HCT116 (cell line): ENCODE measurements around the gene FAM151A. TPM values are rescaled to one million over a fixed set of nuclear protein-coding genes. Genes with fewer than 3 reads are reported as not detected.

ENCODE experiments used
- ATAC-seq: fragments of 200-7000 bp; cut with Tn5 transposase; 2 replicates; pipeline ENCODE4 v1.9.1; 2020; ENCODE audit warnings: mild to moderate bottlenecking, moderate library complexity
- BruUV-seq: library from RNA; stranded (reverse); fragments of 400-500 nt; replicated peaks from 2 replicates; lab custom pipeline; 2021; lab: Mats Ljungman, UMichigan
- CTCF ChIA-PET: fragments of 300-600 bp; sonication (Branson Sonifier 250); formaldehyde crosslinking; loops from one replicate; lab custom pipeline; 2021; ENCODE audit warnings: antibody characterized with exemption; lab: Charles Lee
- POLR2A ChIA-PET: fragments of 300-600, 350-600 bp; sonication (Branson Sonifier 250); formaldehyde crosslinking; loops from one replicate; lab custom pipeline; 2021; ENCODE audit warnings: antibody characterized with exemption; lab: Charles Lee
- RAD21 ChIA-PET, 2 experiments: fragments of 300-600 bp; sonication (Branson Sonifier 250); formaldehyde crosslinking; loops; one replicate each; lab custom pipeline; 2023; ENCODE audit warnings: low total read pairs in 2 of 2; ENCODE audit not compliant: uncharacterized antibody in 2 of 2, unreplicated experiment in 2 of 2, low non-redundant PET in 1 of 2; lab: Charles Lee
- DNase-seq: peaks from one replicate; pipeline ENCODE4 v3.0.0-alpha.2; 2010; ENCODE audit warnings: low read depth, low spot score
- H2AFZ ChIP-seq: fragments of 200-600 bp; shearing (Covaris generic), sonication (generic); 2 replicates; pipeline ENCODE4 v1.6.1; 2017; ENCODE audit warnings: low read depth, mixed run types, mixed read lengths, antibody characterized with exemption, low read length; ENCODE audit not compliant: poor library complexity, severe bottlenecking
- H3K27ac ChIP-seq: 2 replicates; pipeline ENCODE4 v1.5.1; 2012; ENCODE audit warnings: low read depth, low read length
- H3K27me3 ChIP-seq: fragments of 200-600 bp; sonication (generic); 2 replicates; pipeline ENCODE4 v1.6.1; 2016; ENCODE audit warnings: mixed run types, low read length, mixed read lengths; ENCODE audit not compliant: insufficient read depth
- H3K36me3 ChIP-seq, 2 experiments: fragments of 200-500 bp in 1 of 2; fragments of 200-600 bp in 1 of 2; sonication (Bioruptor generic) in 1 of 2; sonication (generic) in 1 of 2; 2 replicates each; pipeline versions ENCODE4 v1.5.1 to v1.6.1; 2014 to 2016; ENCODE audit warnings: low read length in 2 of 2, inconsistent platforms in 1 of 2, mixed read lengths in 1 of 2, mixed run types in 1 of 2; ENCODE audit not compliant: insufficient read depth in 2 of 2, control insufficient read depth in 1 of 2
- H3K4me1 ChIP-seq, 2 experiments: fragments of 200-600 bp in 1 of 2; sonication (generic) in 1 of 2; 2 replicates each; pipeline versions ENCODE4 v1.5.1 to v1.6.1; 2012 to 2017; ENCODE audit warnings: low read length in 2 of 2, inconsistent platforms in 1 of 2, mild to moderate bottlenecking in 1 of 2, mixed read lengths in 1 of 2, mixed run types in 1 of 2, moderate library complexity in 1 of 2; ENCODE audit not compliant: insufficient read depth in 2 of 2, control insufficient read depth in 1 of 2
- H3K4me2 ChIP-seq: fragments of 200-600 bp; sonication (generic); 2 replicates; pipeline ENCODE4 v1.6.1; 2017; ENCODE audit warnings: mixed run types, low read length, mixed read lengths
- H3K4me3 ChIP-seq, 2 experiments: fragments of 200-600 bp in 1 of 2; sonication (generic) in 1 of 2; replicated peaks in 1 of 2; 2 replicates each; pipeline ENCODE4 v1.5.1; 2011 to 2016; ENCODE audit warnings: low read length in 2 of 2, control low read depth in 1 of 2, low read depth in 1 of 2, mild to moderate bottlenecking in 1 of 2, mixed read lengths in 1 of 2, mixed run types in 1 of 2
- H3K79me2 ChIP-seq: fragments of 200-600 bp; sonication (generic); 2 replicates; pipeline ENCODE4 v1.6.1; 2017; ENCODE audit warnings: mild to moderate bottlenecking, mixed run types, low read length, moderate library complexity, mixed read lengths; ENCODE audit not compliant: insufficient read depth
- H3K9ac ChIP-seq: fragments of 200-600 bp; sonication (generic); 2 replicates; pipeline ENCODE4 v1.6.1; 2016; ENCODE audit warnings: low read length, mixed read lengths
- H3K9me2 ChIP-seq: fragments of 200-600 bp; sonication (generic), shearing (Covaris generic); 2 replicates; pipeline ENCODE4 v1.6.1; 2017; ENCODE audit warnings: mixed run types, mild to moderate bottlenecking, moderate library complexity; ENCODE audit not compliant: insufficient read depth
- H3K9me3 ChIP-seq, 2 experiments: fragments of 200-500 bp in 1 of 2; fragments of 200-600 bp in 1 of 2; sonication (Bioruptor generic) in 1 of 2; sonication (generic) in 1 of 2; 2 replicates each; pipeline ENCODE4 v1.6.1; 2014 to 2017; ENCODE audit warnings: low read length in 2 of 2, mixed read lengths in 2 of 2, inconsistent platforms in 1 of 2, low read depth in 1 of 2, mild to moderate bottlenecking in 1 of 2, mixed run types in 1 of 2, moderate library complexity in 1 of 2; ENCODE audit not compliant: control insufficient read depth in 1 of 2, insufficient read depth in 1 of 2
- H4K20me1 ChIP-seq: fragments of 200-600 bp; sonication (generic), shearing (Covaris generic); 2 replicates; pipeline ENCODE4 v1.6.1; 2017; ENCODE audit warnings: mixed run types, mild to moderate bottlenecking, moderate library complexity; ENCODE audit not compliant: insufficient read depth
- CBX3 ChIP-seq: IDR thresholded peaks from 2 replicates; pipeline ENCODE4 v1.6.1; 2012; ENCODE audit warnings: low read depth
- CEBPB ChIP-seq: IDR thresholded peaks from 2 replicates; pipeline ENCODE4 v1.6.1; 2012; ENCODE audit warnings: low read depth
- EGR1 ChIP-seq: IDR thresholded peaks from 2 replicates; pipeline ENCODE4 v1.6.1; 2012; ENCODE audit warnings: low read depth
- ELF1 ChIP-seq: IDR thresholded peaks from 2 replicates; pipeline ENCODE4 v1.6.1; 2012; ENCODE audit warnings: low read depth, borderline replicate concordance
- FOSL1 ChIP-seq: IDR thresholded peaks from 2 replicates; pipeline ENCODE4 v1.6.1; 2012; ENCODE audit warnings: low read depth
- JUND ChIP-seq: IDR thresholded peaks from 2 replicates; pipeline ENCODE4 v1.6.1; 2012
- POLR2A ChIP-seq: IDR thresholded peaks from 2 replicates; pipeline ENCODE4 v1.7.0; 2011; ENCODE audit warnings: borderline replicate concordance; ENCODE audit not compliant: insufficient read depth, insufficient read length; ENCODE audit errors: extremely low read depth
- POLR2AphosphoS5 ChIP-seq: IDR thresholded peaks from 2 replicates; pipeline ENCODE4 v1.6.1; 2011; ENCODE audit warnings: mild to moderate bottlenecking, low read depth, low read length, moderate library complexity
- RAD21 ChIP-seq: IDR thresholded peaks from 2 replicates; pipeline ENCODE4 v1.6.1; 2012; ENCODE audit warnings: low read depth, mild to moderate bottlenecking
- SIN3A ChIP-seq: IDR thresholded peaks from 2 replicates; pipeline ENCODE4 v1.6.1; 2012; ENCODE audit warnings: low read depth
- SP1 ChIP-seq: IDR thresholded peaks from 2 replicates; pipeline ENCODE4 v1.6.1; 2012; ENCODE audit warnings: low read depth
- SRF ChIP-seq: IDR thresholded peaks from 2 replicates; pipeline ENCODE4 v1.6.1; 2012; ENCODE audit warnings: low read depth
- TCF7L2 ChIP-seq: IDR thresholded peaks from 2 replicates; pipeline ENCODE4 v1.7.0; 2011; ENCODE audit warnings: borderline replicate concordance, inconsistent platforms; ENCODE audit not compliant: insufficient read depth, insufficient read length; ENCODE audit errors: extremely low read depth
- ZFX ChIP-seq: fragments of 450-650 bp; IDR thresholded peaks from 2 replicates; pipeline ENCODE4 v1.6.1; 2017
- ZNF274 ChIP-seq: fragments of 200-500 bp; sonication (Bioruptor generic); IDR thresholded peaks from 2 replicates; pipeline ENCODE4 v1.6.1; 2014; ENCODE audit warnings: mild to moderate bottlenecking, low read depth, low read length, inconsistent platforms
- intact Hi-C: fragments of 100-400 bp; cut with micrococcal nuclease; formaldehyde crosslinking; loops from 2 replicates; pipeline ENCODE4 v1.10.0; 2022
- total RNA-seq: library from RNA; stranded (reverse); gene quantifications from one replicate; pipeline ENCODE4 v1.2.1, GENCODE V29; 2021; ENCODE audit not compliant: unreplicated experiment
- TF ChIP-seq, protein P1 (sequence below): IDR thresholded peaks from 2 replicates; pipeline ENCODE4 v1.6.1; 2012; ENCODE audit warnings: low read depth
- TF ChIP-seq, protein P2 (sequence below): IDR thresholded peaks from 2 replicates; pipeline ENCODE4 v1.6.1; 2012
- TF ChIP-seq, protein P3 (sequence below): IDR thresholded peaks from 2 replicates; pipeline ENCODE4 v1.6.1; 2011; ENCODE audit warnings: mild to moderate bottlenecking, low read length, moderate library complexity; ENCODE audit not compliant: insufficient replicate concordance; ENCODE audit errors: extremely low read depth

FAM151A gene
- total RNA-seq, 1 experiment from 2014 or later = not detected

DNA sequence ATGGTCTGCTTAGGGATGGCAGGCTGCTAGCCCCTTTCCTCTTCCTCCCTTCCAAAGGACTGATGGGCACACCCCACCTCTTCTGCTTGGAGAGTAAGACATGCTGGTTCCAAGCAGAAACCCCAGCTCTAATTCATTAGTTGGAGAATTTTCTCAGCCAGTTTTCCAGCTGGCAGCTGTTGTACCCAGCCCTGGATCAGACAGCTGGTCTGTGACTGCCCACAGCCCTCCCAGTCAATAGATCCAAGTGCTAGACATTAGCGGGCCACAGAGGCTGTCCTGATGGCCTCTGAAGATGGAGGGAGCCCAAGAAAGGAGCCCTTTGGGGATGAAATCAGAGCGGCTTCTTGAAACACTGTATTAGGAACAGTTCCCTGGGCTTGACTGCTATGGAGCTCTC lies 39.5 kb downstream of the FAM151A start:
- no peaks in the 10 kb centered on the region; the same call in 1 of the 2 replicates for H3K79me2 ChIP-seq
- no TSS peak for BruUV-seq
- ChIA-PET RAD21 (no interaction called here), CTCF (no interaction called here), POLR2A (no interaction called here)
- H3K4me1 ChIP-seq = peaks cover 13 to 17% of the 10 kb centered on the region in 2 experiments
- H3K4me3 ChIP-seq = no peak overlapping the region
- intact Hi-C loops = no loop called here
- H3K27ac ChIP-seq = no peak overlapping the region
- H3K9me3 ChIP-seq = no peaks in the 10 kb centered on the region
- H2AFZ ChIP-seq = no peak overlapping the region
- no peaks in the 10 kb centered on the region; a peak in 1 of 4 replicates for H3K36me3 ChIP-seq
- H4K20me1 ChIP-seq = no peaks in the 10 kb centered on the region
- DNase-seq (no peak), ATAC-seq (no peak)
- TF ChIP-seq TCF7L2 = no peak
- TF ChIP-seq JUND = no peak
- TF ChIP-seq POLR2AphosphoS5 = no peak
- no peak for TF ChIP-seq ELF1
- TF ChIP-seq ZNF274 = no peak
- TF ChIP-seq SIN3A = no peak
- TF ChIP-seq ZFX = no peak
- TF ChIP-seq, protein P1, sequence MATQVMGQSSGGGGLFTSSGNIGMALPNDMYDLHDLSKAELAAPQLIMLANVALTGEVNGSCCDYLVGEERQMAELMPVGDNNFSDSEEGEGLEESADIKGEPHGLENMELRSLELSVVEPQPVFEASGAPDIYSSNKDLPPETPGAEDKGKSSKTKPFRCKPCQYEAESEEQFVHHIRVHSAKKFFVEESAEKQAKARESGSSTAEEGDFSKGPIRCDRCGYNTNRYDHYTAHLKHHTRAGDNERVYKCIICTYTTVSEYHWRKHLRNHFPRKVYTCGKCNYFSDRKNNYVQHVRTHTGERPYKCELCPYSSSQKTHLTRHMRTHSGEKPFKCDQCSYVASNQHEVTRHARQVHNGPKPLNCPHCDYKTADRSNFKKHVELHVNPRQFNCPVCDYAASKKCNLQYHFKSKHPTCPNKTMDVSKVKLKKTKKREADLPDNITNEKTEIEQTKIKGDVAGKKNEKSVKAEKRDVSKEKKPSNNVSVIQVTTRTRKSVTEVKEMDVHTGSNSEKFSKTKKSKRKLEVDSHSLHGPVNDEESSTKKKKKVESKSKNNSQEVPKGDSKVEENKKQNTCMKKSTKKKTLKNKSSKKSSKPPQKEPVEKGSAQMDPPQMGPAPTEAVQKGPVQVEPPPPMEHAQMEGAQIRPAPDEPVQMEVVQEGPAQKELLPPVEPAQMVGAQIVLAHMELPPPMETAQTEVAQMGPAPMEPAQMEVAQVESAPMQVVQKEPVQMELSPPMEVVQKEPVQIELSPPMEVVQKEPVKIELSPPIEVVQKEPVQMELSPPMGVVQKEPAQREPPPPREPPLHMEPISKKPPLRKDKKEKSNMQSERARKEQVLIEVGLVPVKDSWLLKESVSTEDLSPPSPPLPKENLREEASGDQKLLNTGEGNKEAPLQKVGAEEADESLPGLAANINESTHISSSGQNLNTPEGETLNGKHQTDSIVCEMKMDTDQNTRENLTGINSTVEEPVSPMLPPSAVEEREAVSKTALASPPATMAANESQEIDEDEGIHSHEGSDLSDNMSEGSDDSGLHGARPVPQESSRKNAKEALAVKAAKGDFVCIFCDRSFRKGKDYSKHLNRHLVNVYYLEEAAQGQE = no peak
- TF ChIP-seq, protein P2, sequence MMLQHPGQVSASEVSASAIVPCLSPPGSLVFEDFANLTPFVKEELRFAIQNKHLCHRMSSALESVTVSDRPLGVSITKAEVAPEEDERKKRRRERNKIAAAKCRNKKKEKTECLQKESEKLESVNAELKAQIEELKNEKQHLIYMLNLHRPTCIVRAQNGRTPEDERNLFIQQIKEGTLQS = no peak
- TF ChIP-seq SP1 = no peak
- TF ChIP-seq POLR2A = no peak
- TF ChIP-seq, protein P3, sequence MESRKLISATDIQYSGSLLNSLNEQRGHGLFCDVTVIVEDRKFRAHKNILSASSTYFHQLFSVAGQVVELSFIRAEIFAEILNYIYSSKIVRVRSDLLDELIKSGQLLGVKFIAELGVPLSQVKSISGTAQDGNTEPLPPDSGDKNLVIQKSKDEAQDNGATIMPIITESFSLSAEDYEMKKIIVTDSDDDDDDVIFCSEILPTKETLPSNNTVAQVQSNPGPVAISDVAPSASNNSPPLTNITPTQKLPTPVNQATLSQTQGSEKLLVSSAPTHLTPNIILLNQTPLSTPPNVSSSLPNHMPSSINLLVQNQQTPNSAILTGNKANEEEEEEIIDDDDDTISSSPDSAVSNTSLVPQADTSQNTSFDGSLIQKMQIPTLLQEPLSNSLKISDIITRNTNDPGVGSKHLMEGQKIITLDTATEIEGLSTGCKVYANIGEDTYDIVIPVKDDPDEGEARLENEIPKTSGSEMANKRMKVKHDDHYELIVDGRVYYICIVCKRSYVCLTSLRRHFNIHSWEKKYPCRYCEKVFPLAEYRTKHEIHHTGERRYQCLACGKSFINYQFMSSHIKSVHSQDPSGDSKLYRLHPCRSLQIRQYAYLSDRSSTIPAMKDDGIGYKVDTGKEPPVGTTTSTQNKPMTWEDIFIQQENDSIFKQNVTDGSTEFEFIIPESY = no peak
- TF ChIP-seq CBX3 = no peak
- TF ChIP-seq RAD21 = no peak
- no peak for TF ChIP-seq CEBPB
- TF ChIP-seq SRF = no peak
- TF ChIP-seq FOSL1 = no peak
- no peak for TF ChIP-seq EGR1
- H3K4me2 ChIP-seq = no peak overlapping the region
- no peaks in the 10 kb centered on the region for H3K27me3 ChIP-seq
- H3K9me2 ChIP-seq = no peaks in the 10 kb centered on the region
- no peak overlapping the region for H3K9ac ChIP-seq
